GM12875 (cell line): ENCODE measurements around the gene SCGB2B2.

Source experiments
- H3K4me3 ChIP-seq: one replicate; pipeline ENCODE4 v1.5.1; 2011; ENCODE audit warnings: low read depth, low read length, control low read depth
- CTCF ChIP-seq: IDR thresholded peaks from 2 replicates; pipeline ENCODE4 v1.5.1; 2011; ENCODE audit warnings: low read depth, mild to moderate bottlenecking, control low read depth, inconsistent platforms, low read length, moderate library complexity, borderline replicate concordance; ENCODE audit not compliant: insufficient read depth

The SCGB2B2 gene

GRCh38 chr19:34664168-34664567 is 12.8 kb downstream of the SCGB2B2 start:
- H3K4me3 ChIP-seq = no peak overlapping the region
- no peak for TF ChIP-seq CTCF

GRCh38 chr19:34662919-34663318 is 14.0 kb downstream of the SCGB2B2 start:
- H3K4me3 ChIP-seq = no peak overlapping the region
- peak; percentile 40; the same call in 1 of the 2 replicates for TF ChIP-seq CTCF

GRCh38 chr19:34661357-34661756 is 15.6 kb downstream of the SCGB2B2 start:
- H3K4me3 ChIP-seq = no peak overlapping the region
- TF ChIP-seq CTCF = no peak

GRCh38 chr19:34655651-34656050 is 21.3 kb downstream of the SCGB2B2 start:
- H3K4me3 ChIP-seq = no peak overlapping the region
- TF ChIP-seq CTCF = no peak

- H3K4me3 ChIP-seq = no peak overlapping the region
- no peak for TF ChIP-seq CTCF
These were observed 22.2 kb downstream of the SCGB2B2 start for GRCh38 chr19:34654796-34655195.

- TF ChIP-seq CTCF = no peak
- no peak overlapping the region for H3K4me3 ChIP-seq
These were observed 25.2 kb downstream of the SCGB2B2 start for GRCh38 chr19:34651747-34652146.

GRCh38 chr19:34649886-34650543 is 26.9 kb downstream of the SCGB2B2 start:
- no peak overlapping the region for H3K4me3 ChIP-seq
- no peak for TF ChIP-seq CTCF
